GM19467 (cell line): ENCODE measurements around the gene EIF3A.

Experiments
- ATAC-seq: cut with Tn5 transposase; IDR thresholded peaks from one replicate; pipeline ENCODE4 v1.9.1; 2021; ENCODE audit warnings: mild to moderate bottlenecking, moderate library complexity; ENCODE audit not compliant: unreplicated experiment

The EIF3A gene

DNA sequence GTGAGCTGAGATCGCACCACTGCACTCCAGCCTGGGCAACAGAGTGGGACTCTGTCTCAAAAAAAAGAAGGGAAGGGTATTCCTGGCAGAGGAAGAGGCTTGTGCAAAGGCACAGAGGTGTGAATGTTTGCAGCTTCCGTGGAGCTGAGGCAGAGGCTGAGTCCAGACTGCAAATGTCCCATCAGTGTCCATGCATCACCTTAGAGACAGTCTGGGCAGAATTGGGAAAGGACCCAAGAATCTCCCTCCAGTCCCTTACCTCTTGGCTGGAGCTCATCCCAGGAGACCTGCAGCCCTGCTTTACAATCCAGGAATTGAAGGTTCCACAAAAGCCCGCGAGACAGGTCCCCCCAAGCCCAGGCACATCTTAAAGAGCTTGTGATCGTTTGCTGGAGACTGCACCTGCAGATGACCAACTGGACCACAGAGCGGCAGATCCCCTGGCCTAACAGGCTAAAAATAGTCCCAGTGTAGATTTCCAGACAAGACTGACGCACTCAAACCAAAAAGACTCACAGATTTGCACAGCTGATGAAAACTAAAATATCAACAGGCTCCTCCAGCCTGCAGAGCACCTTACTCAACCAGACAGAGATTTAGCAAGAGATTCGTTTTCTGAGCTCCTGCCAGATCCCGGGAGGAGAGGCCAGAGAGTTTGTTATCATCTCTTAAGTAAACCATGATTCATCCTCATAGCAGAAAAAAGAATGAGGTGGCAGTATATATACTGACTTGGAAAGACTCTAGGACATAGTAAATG is 74.0 kb downstream of the EIF3A start:
- ATAC-seq, result no peak

DNA sequence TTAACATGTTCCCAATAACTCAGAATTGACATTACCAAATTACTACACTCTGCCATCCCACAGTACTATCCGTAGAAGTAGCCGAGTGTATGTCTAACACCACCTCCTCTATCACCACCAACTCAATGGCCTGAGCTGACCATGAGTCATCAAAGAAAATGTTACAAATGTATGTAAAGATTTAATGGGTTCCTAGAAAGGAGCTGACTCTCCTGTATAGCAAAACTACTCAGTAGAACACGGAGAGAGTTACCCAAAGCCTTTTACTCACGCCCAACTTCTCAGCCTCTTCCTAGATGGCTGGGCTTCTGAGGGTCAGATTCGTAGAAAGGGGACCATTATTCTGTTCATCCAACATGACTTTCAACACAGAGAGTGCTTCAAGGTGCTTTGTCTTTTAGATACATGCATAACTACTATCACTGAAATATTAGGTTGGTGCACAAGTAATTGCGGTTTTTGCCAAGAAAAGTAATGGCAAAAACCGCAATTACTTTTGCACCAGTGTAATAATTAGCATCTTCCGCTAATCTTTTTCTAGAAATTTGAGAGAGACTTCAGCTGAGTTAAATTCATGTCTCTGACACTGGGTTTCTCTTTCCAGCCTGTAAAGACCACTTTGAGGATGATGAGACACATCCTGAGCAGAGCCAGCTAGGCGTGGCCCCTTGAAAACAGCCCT is 75.1 kb downstream of the EIF3A start:
- no peak for ATAC-seq

DNA sequence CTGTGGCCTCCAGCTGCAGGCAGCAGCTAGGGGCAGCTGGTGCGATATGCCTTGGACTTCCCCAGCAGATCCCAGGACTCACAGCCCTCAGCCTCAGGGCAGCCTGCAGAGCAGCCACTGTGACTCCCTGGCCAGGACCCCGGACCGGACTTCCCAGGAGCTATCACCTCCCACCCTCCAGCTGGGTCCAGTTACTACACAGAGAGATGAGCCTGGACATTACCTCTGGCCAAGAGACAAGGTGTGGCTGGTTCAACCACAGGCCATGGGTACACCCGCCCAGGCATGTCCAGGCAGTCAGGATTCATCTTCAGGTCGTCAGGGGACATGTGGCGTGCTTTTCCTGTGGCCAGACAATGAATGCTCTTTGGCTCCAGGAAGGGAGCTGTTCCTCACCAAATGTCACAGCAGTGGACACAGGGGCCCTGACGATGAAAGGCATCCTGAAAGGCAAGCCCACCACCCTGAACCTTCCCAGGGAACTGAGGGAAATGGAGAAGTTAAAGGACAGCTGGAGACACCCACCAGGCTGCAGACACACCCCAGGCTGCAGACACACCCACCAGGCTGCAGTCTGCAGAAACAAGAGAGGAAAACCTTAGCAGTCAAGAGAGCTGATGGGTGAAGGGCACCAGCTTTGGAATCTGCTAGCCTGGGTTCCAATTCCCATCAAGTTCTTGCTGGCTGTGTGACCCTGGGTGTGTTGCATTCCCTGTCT is 76.9 kb downstream of the EIF3A start:
- no peak for ATAC-seq

DNA sequence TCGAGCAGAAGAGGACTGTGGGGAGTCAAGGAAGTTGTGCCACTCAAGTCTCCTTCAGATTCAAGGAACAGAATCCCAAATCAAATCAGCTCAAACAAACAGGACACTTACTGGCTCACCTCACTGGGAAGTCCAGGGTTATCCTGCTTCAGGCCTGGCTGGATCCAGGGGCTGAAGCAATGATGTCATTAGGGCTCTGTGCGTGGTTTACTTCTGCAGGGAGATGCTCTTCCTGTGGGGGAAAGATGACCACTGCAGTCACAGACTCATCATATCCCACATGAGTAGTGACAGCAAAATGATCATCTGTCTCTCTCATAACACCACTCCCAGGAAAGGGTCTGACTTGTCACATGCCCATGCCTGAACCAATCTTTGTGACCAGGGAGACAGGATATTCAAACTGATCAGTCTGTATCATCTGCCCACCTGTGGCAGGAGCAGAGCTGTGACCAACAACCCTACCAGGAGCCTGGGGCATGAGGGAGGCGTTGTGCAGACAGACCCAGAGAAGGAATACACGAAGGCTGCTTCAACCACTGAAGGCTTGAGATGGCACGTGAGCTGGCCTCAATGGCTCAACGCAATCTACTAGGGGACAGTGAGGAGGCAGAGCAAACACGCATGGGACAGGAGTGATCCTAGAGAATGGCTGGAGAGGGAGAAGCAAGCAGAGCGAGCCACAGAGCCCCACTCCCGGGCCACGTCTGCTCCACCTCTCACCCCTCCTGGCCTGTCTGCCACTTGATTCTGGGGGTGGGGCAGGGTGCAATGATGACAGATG is 78.7 kb downstream of the EIF3A start:
- ATAC-seq, result no peak

DNA sequence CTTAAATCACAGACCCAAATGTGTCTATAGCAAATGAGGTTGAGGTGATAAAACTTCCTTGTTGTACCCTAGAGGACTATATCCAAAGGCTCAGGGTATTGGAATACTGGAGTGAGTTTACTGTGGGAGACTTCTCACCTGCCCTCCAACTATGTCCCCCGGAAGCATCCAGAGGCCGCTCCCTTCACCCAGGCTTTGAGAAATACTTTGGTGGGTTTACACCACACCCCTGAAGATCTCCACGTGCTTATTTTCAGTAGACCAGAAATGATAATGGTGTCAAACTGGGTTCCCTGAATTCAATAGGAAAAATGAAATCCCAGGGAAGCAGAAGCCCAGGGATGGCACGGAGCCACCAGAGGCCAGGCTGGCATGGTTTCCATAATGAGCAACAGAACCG is 82.4 kb downstream of the EIF3A start:
- ATAC-seq, result no peak

DNA sequence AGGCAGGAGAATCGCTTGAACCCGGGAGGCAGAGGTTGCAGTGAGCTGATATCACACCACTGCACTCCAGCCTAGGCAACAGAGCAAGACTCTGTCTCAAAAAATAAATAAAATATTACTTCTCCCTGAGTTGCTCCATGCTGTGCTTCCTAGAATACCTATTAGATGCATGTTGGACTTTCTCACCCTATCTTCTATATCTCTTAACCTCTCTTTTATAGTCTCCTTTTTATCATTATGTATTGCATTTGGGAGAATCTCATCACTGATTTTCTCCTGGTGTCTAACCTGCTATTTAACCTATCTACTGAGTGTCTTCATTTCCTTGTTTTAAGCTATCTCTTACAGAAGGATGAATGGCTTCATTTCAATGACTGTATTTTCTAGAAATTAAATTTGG is 83.2 kb downstream of the EIF3A start:
- no peak for ATAC-seq

DNA sequence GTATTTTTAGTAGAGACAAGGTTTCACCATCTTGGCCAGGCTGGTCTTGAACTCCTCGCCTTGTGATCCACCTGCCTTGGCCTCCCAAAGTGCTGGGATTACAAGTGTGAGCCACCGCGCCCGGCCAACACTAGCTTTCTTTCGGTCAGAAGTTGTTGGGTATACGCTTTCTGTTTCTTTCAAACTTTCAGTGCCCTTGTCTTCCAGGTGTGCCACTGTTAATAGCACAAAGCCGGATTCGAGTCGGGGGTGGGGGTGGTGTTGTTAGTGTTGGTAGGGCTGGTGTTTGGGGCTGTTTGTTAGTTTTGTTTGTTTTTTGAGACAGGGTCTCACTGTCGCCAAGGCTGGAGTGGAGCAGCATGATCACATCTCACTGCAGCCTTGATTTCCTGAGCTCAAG is 84.9 kb downstream of the EIF3A start:
- ATAC-seq, result no peak

DNA sequence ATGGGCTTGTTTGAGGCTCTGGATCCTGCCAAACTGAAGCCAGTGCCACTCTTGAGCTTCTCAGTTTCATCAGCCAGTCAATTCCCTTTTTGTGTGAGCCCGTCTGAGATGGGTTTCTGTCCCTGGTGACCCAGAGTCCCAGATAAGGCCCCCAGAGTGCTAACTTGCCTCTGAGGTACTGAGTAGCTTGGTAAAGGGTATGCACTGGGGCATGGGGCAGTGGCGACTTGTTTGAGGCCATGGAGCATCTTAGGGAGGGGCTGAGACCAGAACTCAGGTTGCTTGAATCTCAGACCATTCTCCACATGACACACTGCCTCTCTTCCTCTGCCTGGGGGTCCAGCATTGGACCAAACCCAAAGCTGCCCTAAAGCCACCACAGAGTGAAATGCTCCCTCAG is 86.3 kb downstream of the EIF3A start:
- ATAC-seq, result no peak

DNA sequence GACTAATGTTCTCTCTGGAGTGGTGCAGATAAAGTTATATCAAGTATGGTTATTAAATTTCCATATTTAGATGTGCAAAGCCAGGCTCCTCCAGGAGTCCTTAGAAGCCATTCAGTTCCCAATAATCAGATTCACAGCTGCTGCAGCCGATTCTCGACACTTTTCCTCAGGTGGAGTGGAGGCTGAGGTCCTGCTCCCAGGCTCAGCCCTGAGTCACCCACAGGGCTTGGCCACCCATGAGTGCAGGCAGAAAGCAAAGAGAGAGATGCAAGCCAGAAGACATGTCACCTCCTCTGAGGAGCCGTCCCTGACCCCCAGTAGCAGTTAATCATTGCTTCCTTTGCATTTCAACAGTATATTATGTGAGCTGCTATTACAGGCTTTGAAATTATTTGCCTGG is 87.4 kb downstream of the EIF3A start:
- ATAC-seq, result no peak

DNA sequence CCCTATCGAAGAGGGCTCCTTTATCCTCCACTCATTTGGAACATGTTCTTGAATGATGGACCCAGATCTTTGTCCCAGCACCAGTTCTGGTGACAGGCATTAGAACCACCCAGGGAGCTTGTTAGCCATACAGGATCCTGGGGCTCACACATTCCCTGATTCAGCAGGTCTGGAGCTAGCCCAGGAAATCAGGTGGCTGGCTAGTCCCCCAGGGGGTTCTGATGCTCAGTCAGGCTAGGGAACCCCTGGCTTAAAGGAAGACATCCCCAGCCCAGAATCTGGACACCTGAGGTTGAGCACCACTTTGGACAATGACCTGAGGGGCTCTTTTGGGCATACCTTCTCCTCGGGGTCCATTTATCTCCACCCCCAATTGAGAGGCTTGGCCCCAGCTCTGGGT is 88.1 kb downstream of the EIF3A start:
- ATAC-seq, result no peak

DNA sequence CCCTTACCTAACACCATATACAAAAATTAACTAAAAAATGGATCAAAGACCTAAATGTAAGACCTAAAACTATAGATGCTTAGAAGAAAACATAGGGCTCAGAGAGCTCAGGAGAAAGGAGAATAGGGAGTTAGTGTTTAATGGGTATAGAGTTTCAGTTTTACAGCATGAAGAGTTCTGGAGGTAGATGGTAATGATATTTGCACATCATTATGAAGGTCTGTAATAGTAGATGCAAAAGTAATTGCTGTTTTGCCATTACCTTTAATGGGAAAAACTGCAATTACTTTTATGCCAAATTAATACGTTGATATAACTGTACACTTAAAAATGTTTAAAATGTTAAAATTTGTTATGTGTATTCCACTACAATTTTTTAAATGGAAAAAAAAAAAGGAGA is 90.3 kb downstream of the EIF3A start:
- ATAC-seq, result no peak

DNA sequence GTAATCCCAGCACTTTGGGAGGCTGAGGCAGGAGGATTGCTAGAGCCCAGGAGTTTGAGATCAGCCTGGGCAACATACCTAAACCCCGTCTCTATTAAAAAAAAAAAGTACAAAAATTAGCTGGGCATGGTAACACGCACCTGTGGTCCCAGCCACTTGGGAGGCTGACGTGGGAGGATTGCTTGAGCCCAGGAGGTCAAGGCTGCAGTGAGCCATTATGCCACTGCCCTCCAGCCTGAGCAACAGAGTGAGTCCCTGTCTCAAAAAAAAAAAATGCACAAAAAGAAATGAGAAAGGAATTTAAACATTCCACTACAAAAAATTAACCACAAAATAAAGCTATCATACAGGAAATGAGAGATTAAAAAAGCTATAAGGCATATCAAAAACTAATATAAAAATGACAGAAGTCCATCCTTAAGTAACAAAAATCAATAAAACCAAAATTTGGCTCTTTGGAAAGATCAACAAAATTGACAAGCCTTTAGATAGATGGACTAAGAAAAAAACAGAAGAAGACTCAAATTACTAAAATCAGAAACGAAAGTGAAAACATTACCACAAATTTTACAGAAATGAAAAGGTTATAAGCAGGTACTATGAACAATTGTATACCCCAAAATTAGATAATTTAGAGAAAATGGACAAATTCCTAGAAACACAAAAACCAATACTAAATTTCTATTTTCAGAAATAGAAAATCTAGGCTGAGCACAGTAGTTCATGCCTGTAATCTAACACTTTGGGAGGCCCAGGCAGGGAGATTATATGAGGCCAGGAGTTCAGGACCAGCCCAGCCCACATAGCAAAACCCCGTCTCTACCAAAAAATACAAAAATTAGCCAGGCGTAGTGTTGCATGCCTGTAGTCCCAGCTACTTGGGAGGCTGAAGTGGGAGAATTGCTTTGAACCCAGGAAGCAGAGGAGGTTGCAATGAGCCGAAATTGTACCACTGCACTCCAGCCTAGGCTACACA is 93.5 kb downstream of the EIF3A start:
- peak; percentile 79 for ATAC-seq

DNA sequence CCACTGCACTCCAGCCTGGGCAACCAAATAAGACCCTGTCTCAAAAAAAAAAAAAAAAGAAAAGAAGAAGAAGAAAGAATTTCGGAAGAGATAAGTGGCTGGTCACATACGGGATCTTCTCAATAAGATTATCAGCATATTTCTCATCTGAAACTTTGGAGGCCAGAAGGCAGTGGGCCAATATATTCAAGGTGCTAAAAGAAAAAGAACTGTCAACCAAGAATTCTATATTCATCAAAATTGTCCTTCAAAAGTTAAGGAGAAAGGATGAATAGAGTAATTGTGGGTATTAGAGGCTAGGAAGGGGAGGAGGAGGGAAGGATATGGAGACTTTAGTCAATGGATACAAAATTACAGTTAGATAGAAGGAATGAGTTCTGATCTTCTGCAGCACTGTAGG is 95.0 kb downstream of the EIF3A start:
- ATAC-seq, result no peak
